Memory B cell (primary cell): ENCODE data around the gene MC5R.

Experiments
- ATAC-seq: fragments of 150-1000 bp; cut with Tn5 transposase; 2 replicates; pipeline ENCODE4 v1.10.0; 2021; ENCODE audit warnings: low read depth, mild to moderate bottlenecking, moderate library complexity
- DNase-seq, 2 donors: peaks; one replicate each; pipeline ENCODE4 v3.0.0; 2022; ENCODE audit warnings: low spot score in 2 of 2
- H3K27ac Mint-ChIP-seq: one replicate; pipeline ENCODE4 v1.8.0; 2022; ENCODE audit warnings: mild to moderate bottlenecking, moderate library complexity, mixed read lengths
- H3K27me3 Mint-ChIP-seq: one replicate; pipeline ENCODE4 v1.8.0; 2022; ENCODE audit warnings: mixed read lengths
- H3K36me3 Mint-ChIP-seq: one replicate; pipeline ENCODE4 v1.8.0; 2022; ENCODE audit warnings: mild to moderate bottlenecking, mixed read lengths
- H3K4me1 Mint-ChIP-seq: one replicate; pipeline ENCODE4 v1.8.0; 2022; ENCODE audit warnings: mixed read lengths
- H3K4me3 Mint-ChIP-seq: one replicate; pipeline ENCODE4 v1.8.0; 2022; ENCODE audit warnings: mild to moderate bottlenecking, moderate library complexity, mixed read lengths
- H3K9me3 Mint-ChIP-seq: one replicate; pipeline ENCODE4 v1.8.0; 2022; ENCODE audit warnings: mixed read lengths

Gene MC5R

DNA sequence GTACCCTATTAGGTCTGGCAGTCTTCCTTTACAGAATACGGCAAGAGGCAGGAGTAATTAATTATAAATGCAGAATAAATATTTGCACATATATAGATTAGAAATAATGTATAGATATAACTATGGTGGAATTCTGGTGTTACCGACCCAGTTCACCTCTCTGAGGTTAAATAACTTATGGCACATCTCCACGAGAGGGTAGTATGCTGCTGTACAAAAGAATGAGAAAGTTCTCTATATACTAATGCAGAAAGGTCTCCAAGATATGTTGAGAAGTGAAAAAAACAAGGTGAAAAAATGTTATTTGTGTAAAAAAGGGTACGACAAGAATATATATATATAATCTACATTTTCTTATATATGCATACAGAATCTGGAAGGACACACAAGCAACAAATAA, 50.6 kb downstream of the MC5R start:
- H3K27ac Mint-ChIP-seq = no peak overlapping the region
- H3K36me3 Mint-ChIP-seq = no peaks in the 10 kb centered on the region
- no peaks in the 10 kb centered on the region for H3K9me3 Mint-ChIP-seq
- no peak overlapping the region for H3K4me3 Mint-ChIP-seq
- DNase-seq = no peak
- ATAC-seq = no peak
- peaks cover 5% of the 10 kb centered on the region for H3K27me3 Mint-ChIP-seq
- no peaks in the 10 kb centered on the region for H3K4me1 Mint-ChIP-seq
